WTC11 (cell line): Measurements from ENCODE around the gene KRT8. TPM values are rescaled to one million over a fixed set of nuclear protein-coding genes. Genes with fewer than 3 reads are reported as not detected.

Experiments used
- ATAC-seq: fragments of 200-7000 bp; cut with Tn5 transposase; 2 replicates; pipeline ENCODE4 v1.10.0; 2021; ENCODE audit warnings: mild to moderate bottlenecking, moderate library complexity
- CTCF ChIA-PET: fragments of 300-600 bp; sonication (Branson Sonifier 250); formaldehyde crosslinking; loops from one replicate; lab custom pipeline; 2021; ENCODE audit warnings: antibody characterized with exemption; lab: Charles Lee
- POLR2A ChIA-PET: fragments of 350-600 bp; sonication (Branson Sonifier 250); formaldehyde crosslinking; loops from one replicate; lab custom pipeline; 2021; ENCODE audit warnings: antibody characterized with exemption; lab: Charles Lee
- DNase-seq: peaks from one replicate; pipeline ENCODE4 v3.0.0; 2021; ENCODE audit warnings: low spot score
- H3K27ac Mint-ChIP-seq: 2 replicates; pipeline ENCODE4 v1.8.0; 2021; ENCODE audit warnings: mixed read lengths
- H3K27me3 Mint-ChIP-seq: 2 replicates; pipeline ENCODE4 v1.8.0; 2021; ENCODE audit warnings: low read depth, mild to moderate bottlenecking, moderate library complexity, mixed read lengths
- H3K36me3 Mint-ChIP-seq: 2 replicates; pipeline ENCODE4 v1.8.0; 2021; ENCODE audit warnings: mixed read lengths
- H3K4me1 Mint-ChIP-seq: 2 replicates; pipeline ENCODE4 v1.8.0; 2022; ENCODE audit warnings: mixed read lengths
- H3K4me3 Mint-ChIP-seq: 2 replicates; pipeline ENCODE4 v1.8.0; 2021; ENCODE audit warnings: mild to moderate bottlenecking, moderate library complexity, mixed read lengths
- H3K9me3 Mint-ChIP-seq: 2 replicates; pipeline ENCODE4 v1.8.0; 2021; ENCODE audit warnings: mixed read lengths
- CREB1 ChIP-seq: sonication (generic); formaldehyde crosslinking; IDR thresholded peaks from 2 replicates; pipeline ENCODE4 v1.8.0; 2023; ENCODE audit warnings: mild to moderate bottlenecking, missing genetic modification reagents
- MXD4 ChIP-seq: fragments of 250-450 bp; sonication (Bioruptor Pico); IDR thresholded peaks from 2 replicates; pipeline ENCODE4 v1.8.0; 2021; ENCODE audit warnings: mild to moderate bottlenecking, moderate library complexity, borderline replicate concordance
- OVOL2 ChIP-seq: fragments of 250-450 bp; sonication (Bioruptor Pico); IDR thresholded peaks from 2 replicates; pipeline ENCODE4 v1.9.0; 2021; ENCODE audit warnings: mild to moderate bottlenecking, borderline replicate concordance
- SOX15 ChIP-seq: fragments of 250-450 bp; sonication (Bioruptor Pico); IDR thresholded peaks from 2 replicates; pipeline ENCODE4 v1.9.0; 2021; ENCODE audit warnings: mild to moderate bottlenecking
- TP53 ChIP-seq: sonication (generic); formaldehyde crosslinking; IDR thresholded peaks from 2 replicates; pipeline ENCODE4 v1.8.1; 2023; ENCODE audit warnings: mild to moderate bottlenecking, missing genetic modification reagents
- ZNF396 ChIP-seq: fragments of 250-450 bp; sonication (Bioruptor Pico); IDR thresholded peaks from 2 replicates; pipeline ENCODE4 v1.8.0; 2021; ENCODE audit warnings: mild to moderate bottlenecking, moderate library complexity, borderline replicate concordance
- total RNA-seq: library from RNA; stranded (reverse); gene quantifications from 3 replicates; pipeline ENCODE4 v1.2.3, GENCODE V29; 2021
- TF ChIP-seq, protein P1 (sequence below): sonication (generic); formaldehyde crosslinking; IDR thresholded peaks from 2 replicates; pipeline ENCODE4 v1.8.1; 2023; ENCODE audit warnings: mild to moderate bottlenecking, missing genetic modification reagents, moderate library complexity
- TF ChIP-seq, protein P2 (sequence below): fragments of 200-600 bp; IDR thresholded peaks from 2 replicates; pipeline ENCODE4 v1.8.0; 2022; ENCODE audit warnings: antibody characterized with exemption
- TF ChIP-seq, protein P3 (sequence below): sonication (generic); formaldehyde crosslinking; IDR thresholded peaks from 2 replicates; pipeline ENCODE4 v1.8.0; 2023; ENCODE audit warnings: missing genetic modification reagents
- TF ChIP-seq, protein P4 (sequence below): sonication (generic); formaldehyde crosslinking; IDR thresholded peaks from 2 replicates; pipeline ENCODE4 v1.8.0; 2022; ENCODE audit warnings: mild to moderate bottlenecking, missing genetic modification reagents
- TF ChIP-seq, protein P5 (sequence below): fragments of 250-450 bp; sonication (Bioruptor Pico); IDR thresholded peaks from 2 replicates; pipeline ENCODE4 v1.8.0; 2021; ENCODE audit warnings: mild to moderate bottlenecking
- TF ChIP-seq, protein P6 (sequence below): sonication (generic); formaldehyde crosslinking; IDR thresholded peaks from 2 replicates; pipeline ENCODE4 v1.8.1; 2022; ENCODE audit warnings: mild to moderate bottlenecking, moderate library complexity, missing genetic modification reagents
- TF ChIP-seq, protein P7 (sequence below): fragments of 250-450 bp; sonication (Bioruptor Pico); IDR thresholded peaks from 2 replicates; pipeline ENCODE4 v1.9.0; 2021; ENCODE audit warnings: mild to moderate bottlenecking
- TF ChIP-seq, protein P8 (sequence below): sonication (generic); formaldehyde crosslinking; IDR thresholded peaks from 2 replicates; pipeline ENCODE4 v1.8.1; 2023; ENCODE audit warnings: mild to moderate bottlenecking, moderate library complexity, missing genetic modification reagents

Gene KRT8
- total RNA-seq, 1 experiment from 2014 or later, result 477 TPM

DNA sequence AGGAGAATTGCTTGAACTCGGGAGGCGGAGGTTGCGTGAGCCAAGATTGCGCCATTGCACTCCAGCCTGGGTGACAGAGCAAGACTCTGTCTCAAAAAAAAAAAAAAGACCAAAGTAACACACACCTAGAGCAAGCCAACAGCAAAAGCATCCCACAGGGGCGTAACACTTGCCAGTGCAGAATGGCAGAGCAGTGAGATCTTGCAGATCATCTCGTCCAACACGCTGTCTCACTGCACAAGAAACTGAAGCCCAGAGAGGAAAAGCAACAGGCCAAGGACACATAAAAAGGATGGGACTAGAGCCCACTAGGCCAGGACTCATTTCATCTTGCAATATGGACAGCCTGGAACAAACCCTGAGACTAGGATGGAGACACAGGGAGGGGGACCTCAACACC lies 43.4 kb downstream of the KRT8 start:
- no peak overlapping the region for H3K27ac Mint-ChIP-seq
- no peak for DNase-seq

DNA sequence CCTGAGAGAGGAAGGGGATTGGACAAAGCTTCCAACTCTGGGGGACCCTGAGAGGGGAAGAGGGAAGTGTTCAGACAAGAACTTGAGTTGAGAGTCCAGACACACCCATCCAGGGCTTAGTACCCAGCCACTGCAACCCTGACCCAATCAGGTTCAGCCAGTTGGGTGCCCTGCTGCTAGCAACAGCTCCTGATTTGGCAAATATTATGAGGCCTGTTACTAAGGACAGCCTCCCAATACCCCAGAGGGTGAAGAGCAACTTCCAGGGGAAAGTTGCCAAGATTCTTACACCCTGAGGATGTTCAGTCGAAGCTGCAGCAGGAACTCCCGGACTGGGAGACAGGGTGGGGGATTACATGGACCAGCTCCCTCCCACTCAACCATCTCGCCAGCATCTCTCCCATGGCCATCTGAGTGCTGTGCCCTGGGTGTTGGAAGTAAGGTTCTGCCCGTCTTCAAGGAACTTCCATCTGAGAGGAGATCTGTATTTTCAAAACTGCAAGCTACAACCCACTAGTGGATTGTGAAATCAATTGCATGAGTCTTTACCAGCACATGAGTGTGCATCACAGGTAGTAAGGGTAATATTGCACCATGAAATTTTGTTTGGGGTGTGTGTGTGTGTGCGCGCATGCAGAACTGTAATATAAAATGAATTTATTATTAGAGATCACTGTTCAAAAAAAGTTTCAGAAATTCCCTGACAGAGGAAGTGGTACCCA lies 44.6 kb downstream of the KRT8 start:
- Mint-ChIP-seq H3K36me3 (no peaks in the 10 kb centered on the region), H3K4me3 (no peak overlapping the region)

More for the DNA sequence above, 43.4 kb downstream of the KRT8 start:
- TF ChIP-seq TP53 (CRISPR knock-in tag), result no peak
- TF ChIP-seq ZNF396 (CRISPR knock-in tag), result no peak
- no peak for TF ChIP-seq SOX15 (CRISPR knock-in tag)
- TF ChIP-seq, protein P1, sequence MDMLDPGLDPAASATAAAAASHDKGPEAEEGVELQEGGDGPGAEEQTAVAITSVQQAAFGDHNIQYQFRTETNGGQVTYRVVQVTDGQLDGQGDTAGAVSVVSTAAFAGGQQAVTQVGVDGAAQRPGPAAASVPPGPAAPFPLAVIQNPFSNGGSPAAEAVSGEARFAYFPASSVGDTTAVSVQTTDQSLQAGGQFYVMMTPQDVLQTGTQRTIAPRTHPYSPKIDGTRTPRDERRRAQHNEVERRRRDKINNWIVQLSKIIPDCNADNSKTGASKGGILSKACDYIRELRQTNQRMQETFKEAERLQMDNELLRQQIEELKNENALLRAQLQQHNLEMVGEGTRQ (CRISPR knock-in tag), result no peak
- H3K36me3 Mint-ChIP-seq, result no peaks in the 10 kb centered on the region
- H3K4me3 Mint-ChIP-seq, result no peak overlapping the region
- ChIA-PET POLR2A (interaction anchor here (0.6 kb wide), 1 partner anchor 784 kb away, joined by 3 read pairs; no protein-coding TSS in a partner anchor), CTCF (interaction anchor here (1.2 to 1.3 kb wide), 3 partner anchors 9 to 466 kb away, joined by 3 to 6 read pairs (median 4); no protein-coding TSS in a partner anchor)
- no peaks in the 10 kb centered on the region for H3K9me3 Mint-ChIP-seq
- H3K4me1 Mint-ChIP-seq, result no peaks in the 10 kb centered on the region
- no peaks in the 10 kb centered on the region; the same call in 1 of the 2 replicates for H3K27me3 Mint-ChIP-seq
- ATAC-seq, result no peak

More for the DNA sequence above, 44.6 kb downstream of the KRT8 start:
- H3K27ac Mint-ChIP-seq, result no peak overlapping the region
- ATAC-seq, result no peak; the same call in 1 of the 2 replicates
- no peaks in the 10 kb centered on the region for H3K9me3 Mint-ChIP-seq
- ChIA-PET POLR2A (no interaction called here), CTCF (interaction anchor here (0.9 to 1.5 kb wide), 2 partner anchors 10 to 20 kb away, joined by 5 to 6 read pairs; no protein-coding TSS in a partner anchor)
- H3K4me1 Mint-ChIP-seq, result no peaks in the 10 kb centered on the region
- no peaks in the 10 kb centered on the region; the same call in 1 of the 2 replicates for H3K27me3 Mint-ChIP-seq
- no peak for DNase-seq
- TF ChIP-seq, protein P2, sequence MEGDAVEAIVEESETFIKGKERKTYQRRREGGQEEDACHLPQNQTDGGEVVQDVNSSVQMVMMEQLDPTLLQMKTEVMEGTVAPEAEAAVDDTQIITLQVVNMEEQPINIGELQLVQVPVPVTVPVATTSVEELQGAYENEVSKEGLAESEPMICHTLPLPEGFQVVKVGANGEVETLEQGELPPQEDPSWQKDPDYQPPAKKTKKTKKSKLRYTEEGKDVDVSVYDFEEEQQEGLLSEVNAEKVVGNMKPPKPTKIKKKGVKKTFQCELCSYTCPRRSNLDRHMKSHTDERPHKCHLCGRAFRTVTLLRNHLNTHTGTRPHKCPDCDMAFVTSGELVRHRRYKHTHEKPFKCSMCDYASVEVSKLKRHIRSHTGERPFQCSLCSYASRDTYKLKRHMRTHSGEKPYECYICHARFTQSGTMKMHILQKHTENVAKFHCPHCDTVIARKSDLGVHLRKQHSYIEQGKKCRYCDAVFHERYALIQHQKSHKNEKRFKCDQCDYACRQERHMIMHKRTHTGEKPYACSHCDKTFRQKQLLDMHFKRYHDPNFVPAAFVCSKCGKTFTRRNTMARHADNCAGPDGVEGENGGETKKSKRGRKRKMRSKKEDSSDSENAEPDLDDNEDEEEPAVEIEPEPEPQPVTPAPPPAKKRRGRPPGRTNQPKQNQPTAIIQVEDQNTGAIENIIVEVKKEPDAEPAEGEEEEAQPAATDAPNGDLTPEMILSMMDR, result no peak
- TF ChIP-seq MXD4 (CRISPR knock-in tag) (no peak), CREB1 (CRISPR knock-in tag) (no peak), OVOL2 (CRISPR knock-in tag) (no peak), ZNF396 (CRISPR knock-in tag) (no peak)
- TF ChIP-seq, protein P3, sequence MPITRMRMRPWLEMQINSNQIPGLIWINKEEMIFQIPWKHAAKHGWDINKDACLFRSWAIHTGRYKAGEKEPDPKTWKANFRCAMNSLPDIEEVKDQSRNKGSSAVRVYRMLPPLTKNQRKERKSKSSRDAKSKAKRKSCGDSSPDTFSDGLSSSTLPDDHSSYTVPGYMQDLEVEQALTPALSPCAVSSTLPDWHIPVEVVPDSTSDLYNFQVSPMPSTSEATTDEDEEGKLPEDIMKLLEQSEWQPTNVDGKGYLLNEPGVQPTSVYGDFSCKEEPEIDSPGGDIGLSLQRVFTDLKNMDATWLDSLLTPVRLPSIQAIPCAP, result no peak
- TF ChIP-seq, protein P4, sequence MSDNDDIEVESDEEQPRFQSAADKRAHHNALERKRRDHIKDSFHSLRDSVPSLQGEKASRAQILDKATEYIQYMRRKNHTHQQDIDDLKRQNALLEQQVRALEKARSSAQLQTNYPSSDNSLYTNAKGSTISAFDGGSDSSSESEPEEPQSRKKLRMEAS, result no peak
- TF ChIP-seq, protein P5, sequence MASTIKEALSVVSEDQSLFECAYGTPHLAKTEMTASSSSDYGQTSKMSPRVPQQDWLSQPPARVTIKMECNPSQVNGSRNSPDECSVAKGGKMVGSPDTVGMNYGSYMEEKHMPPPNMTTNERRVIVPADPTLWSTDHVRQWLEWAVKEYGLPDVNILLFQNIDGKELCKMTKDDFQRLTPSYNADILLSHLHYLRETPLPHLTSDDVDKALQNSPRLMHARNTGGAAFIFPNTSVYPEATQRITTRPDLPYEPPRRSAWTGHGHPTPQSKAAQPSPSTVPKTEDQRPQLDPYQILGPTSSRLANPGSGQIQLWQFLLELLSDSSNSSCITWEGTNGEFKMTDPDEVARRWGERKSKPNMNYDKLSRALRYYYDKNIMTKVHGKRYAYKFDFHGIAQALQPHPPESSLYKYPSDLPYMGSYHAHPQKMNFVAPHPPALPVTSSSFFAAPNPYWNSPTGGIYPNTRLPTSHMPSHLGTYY (CRISPR knock-in tag), result no peak
- TF ChIP-seq, protein P6, sequence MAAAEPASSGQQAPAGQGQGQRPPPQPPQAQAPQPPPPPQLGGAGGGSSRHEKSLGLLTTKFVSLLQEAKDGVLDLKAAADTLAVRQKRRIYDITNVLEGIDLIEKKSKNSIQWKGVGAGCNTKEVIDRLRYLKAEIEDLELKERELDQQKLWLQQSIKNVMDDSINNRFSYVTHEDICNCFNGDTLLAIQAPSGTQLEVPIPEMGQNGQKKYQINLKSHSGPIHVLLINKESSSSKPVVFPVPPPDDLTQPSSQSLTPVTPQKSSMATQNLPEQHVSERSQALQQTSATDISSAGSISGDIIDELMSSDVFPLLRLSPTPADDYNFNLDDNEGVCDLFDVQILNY (CRISPR knock-in tag), result no peak
- TF ChIP-seq, protein P7, sequence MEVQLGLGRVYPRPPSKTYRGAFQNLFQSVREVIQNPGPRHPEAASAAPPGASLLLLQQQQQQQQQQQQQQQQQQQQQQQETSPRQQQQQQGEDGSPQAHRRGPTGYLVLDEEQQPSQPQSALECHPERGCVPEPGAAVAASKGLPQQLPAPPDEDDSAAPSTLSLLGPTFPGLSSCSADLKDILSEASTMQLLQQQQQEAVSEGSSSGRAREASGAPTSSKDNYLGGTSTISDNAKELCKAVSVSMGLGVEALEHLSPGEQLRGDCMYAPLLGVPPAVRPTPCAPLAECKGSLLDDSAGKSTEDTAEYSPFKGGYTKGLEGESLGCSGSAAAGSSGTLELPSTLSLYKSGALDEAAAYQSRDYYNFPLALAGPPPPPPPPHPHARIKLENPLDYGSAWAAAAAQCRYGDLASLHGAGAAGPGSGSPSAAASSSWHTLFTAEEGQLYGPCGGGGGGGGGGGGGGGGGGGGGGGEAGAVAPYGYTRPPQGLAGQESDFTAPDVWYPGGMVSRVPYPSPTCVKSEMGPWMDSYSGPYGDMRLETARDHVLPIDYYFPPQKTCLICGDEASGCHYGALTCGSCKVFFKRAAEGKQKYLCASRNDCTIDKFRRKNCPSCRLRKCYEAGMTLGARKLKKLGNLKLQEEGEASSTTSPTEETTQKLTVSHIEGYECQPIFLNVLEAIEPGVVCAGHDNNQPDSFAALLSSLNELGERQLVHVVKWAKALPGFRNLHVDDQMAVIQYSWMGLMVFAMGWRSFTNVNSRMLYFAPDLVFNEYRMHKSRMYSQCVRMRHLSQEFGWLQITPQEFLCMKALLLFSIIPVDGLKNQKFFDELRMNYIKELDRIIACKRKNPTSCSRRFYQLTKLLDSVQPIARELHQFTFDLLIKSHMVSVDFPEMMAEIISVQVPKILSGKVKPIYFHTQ (CRISPR knock-in tag), result no peak
- TF ChIP-seq, protein P8, sequence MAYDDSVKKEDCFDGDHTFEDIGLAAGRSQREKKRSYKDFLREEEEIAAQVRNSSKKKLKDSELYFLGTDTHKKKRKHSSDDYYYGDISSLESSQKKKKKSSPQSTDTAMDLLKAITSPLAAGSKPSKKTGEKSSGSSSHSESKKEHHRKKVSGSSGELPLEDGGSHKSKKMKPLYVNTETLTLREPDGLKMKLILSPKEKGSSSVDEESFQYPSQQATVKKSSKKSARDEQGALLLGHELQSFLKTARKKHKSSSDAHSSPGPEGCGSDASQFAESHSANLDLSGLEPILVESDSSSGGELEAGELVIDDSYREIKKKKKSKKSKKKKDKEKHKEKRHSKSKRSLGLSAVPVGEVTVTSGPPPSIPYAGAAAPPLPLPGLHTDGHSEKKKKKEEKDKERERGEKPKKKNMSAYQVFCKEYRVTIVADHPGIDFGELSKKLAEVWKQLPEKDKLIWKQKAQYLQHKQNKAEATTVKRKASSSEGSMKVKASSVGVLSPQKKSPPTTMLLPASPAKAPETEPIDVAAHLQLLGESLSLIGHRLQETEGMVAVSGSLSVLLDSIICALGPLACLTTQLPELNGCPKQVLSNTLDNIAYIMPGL (CRISPR knock-in tag), result no peak
